ENCODE data around the gene GJC2. TPM values are rescaled to one million over a fixed set of nuclear protein-coding genes. Genes with fewer than 3 reads are reported as not detected.

The GJC2 gene
- total RNA-seq, 1 experiment from 2014 or later, result 0.76 TPM

GRCh38 chr1:228125185-228125584 lies 24.5 kb upstream of the GJC2 start:
- Histone ChIP-seq H3K9me3 (ENCODE audit: control insufficient read depth in 1 of 2, insufficient read depth in 1 of 2, low read depth in 1 of 2, low read length in 2 of 2) (no peaks in the 10 kb centered on the region), H3K4me1 (ENCODE audit: control insufficient read depth in 1 of 2, insufficient read depth in 2 of 2, low read length in 2 of 2) (0 out of 4 replicates have a peak, but pooled peaks cover 0 to under 1% of the 10 kb centered on the region in 2 experiments), H3K27ac (ENCODE audit: low read depth, low read length) (no peak overlapping the region), H3K4me3 (replicated peaks in 1 of 2; ENCODE audit: low read depth in 1 of 2, low read length in 2 of 2) (no peak overlapping the region), H3K79me2 (ENCODE audit: insufficient read depth, low read length) (no peaks in the 10 kb centered on the region), H2AFZ (ENCODE audit: low read depth, low read length, poor library complexity, severe bottlenecking) (no peak overlapping the region), H4K20me1 (ENCODE audit: insufficient read depth) (no peaks in the 10 kb centered on the region), H3K27me3 (ENCODE audit: insufficient read depth, low read length) (no peaks in the 10 kb centered on the region), H3K4me2 (ENCODE audit: low read length) (no peak overlapping the region), H3K9ac (ENCODE audit: low read length) (no peak overlapping the region), H3K36me3 (ENCODE audit: control insufficient read depth in 1 of 2, insufficient read depth in 2 of 2, low read length in 2 of 2) (no peaks in the 10 kb centered on the region), H3K9me2 (ENCODE audit: insufficient read depth) (no peaks in the 10 kb centered on the region)
- DNase-seq (ENCODE audit: low read depth, low spot score) (no peak), ATAC-seq (no peak)
- BruUV-seq (replicated peaks), result no TSS peak
- TF ChIP-seq JUND (IDR thresholded peaks at IDR 0.05) (no peak), ZFX (IDR thresholded peaks at IDR 0.05) (no peak), TCF7L2 (IDR thresholded peaks at IDR 0.05; ENCODE audit: borderline replicate concordance, extremely low read depth, insufficient read depth, insufficient read length) (no peak), CTCF (IDR thresholded peaks at IDR 0.05 in 2 of 3, conservative IDR thresholded peaks at IDR 0.05 in 1 of 3; ENCODE audit: borderline replicate concordance in 1 of 3, insufficient read depth in 1 of 3, low read depth in 2 of 3, low read length in 2 of 3) (no peak), YY1 (IDR thresholded peaks at IDR 0.05; ENCODE audit: extremely low read depth, insufficient replicate concordance, low read depth, low read length) (no peak), EZH2 (IDR thresholded peaks at IDR 0.05) (no peak), SIN3A (IDR thresholded peaks at IDR 0.05; ENCODE audit: low read depth) (no peak), MAX (IDR thresholded peaks at IDR 0.05) (no peak), SRF (IDR thresholded peaks at IDR 0.05; ENCODE audit: low read depth) (no peak), SP1 (IDR thresholded peaks at IDR 0.05; ENCODE audit: low read depth) (no peak), ELF1 (IDR thresholded peaks at IDR 0.05; ENCODE audit: borderline replicate concordance, low read depth) (no peak), EZH2phosphoT487 (IDR thresholded peaks at IDR 0.05; ENCODE audit: borderline replicate concordance) (no peak), ZBTB33 (IDR thresholded peaks at IDR 0.05; ENCODE audit: extremely low read depth, insufficient replicate concordance, low read length) (no peak), REST (IDR thresholded peaks at IDR 0.05; ENCODE audit: low read depth) (no peak), POLR2A (IDR thresholded peaks at IDR 0.05; ENCODE audit: borderline replicate concordance, extremely low read depth, insufficient read depth, insufficient read length) (no peak)
- TF ChIP-seq, protein P1, sequence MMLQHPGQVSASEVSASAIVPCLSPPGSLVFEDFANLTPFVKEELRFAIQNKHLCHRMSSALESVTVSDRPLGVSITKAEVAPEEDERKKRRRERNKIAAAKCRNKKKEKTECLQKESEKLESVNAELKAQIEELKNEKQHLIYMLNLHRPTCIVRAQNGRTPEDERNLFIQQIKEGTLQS (IDR thresholded peaks at IDR 0.05), result no peak
- ChIA-PET POLR2A (no interaction called here), CTCF (no interaction called here), RAD21 (ENCODE audit: low non-redundant PET in 1 of 2, low total read pairs in 2 of 2, uncharacterized antibody in 2 of 2, unreplicated experiment in 2 of 2) (no interaction called here)
- intact Hi-C loops (cut with micrococcal nuclease), result no loop called here

Measured in HCT116 (cell line).